Measurements from ENCODE around the gene LY6G6F.

DNA sequence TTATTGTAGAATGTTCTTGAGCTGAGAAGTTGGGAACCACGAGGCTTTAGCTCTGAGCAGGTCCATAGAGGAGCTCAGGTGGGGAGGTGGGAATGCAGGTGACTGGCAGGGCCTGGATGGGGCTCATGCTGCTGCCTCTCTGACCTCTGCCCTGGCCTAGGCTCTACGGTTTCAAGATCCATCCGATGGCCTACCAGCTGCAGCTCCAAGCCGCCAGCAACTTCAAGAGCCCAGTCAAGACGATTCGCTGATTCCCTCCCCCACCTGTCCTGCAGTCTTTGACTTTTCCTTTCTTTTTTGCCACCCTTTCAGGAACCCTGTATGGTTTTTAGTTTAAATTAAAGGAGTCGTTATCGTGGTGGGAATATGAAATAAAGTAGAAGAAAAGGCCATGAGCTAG, 37.0 kb upstream of the LY6G6F start, which contains the start of gene LY6G5B:
- TF ChIP-seq, protein P1, sequence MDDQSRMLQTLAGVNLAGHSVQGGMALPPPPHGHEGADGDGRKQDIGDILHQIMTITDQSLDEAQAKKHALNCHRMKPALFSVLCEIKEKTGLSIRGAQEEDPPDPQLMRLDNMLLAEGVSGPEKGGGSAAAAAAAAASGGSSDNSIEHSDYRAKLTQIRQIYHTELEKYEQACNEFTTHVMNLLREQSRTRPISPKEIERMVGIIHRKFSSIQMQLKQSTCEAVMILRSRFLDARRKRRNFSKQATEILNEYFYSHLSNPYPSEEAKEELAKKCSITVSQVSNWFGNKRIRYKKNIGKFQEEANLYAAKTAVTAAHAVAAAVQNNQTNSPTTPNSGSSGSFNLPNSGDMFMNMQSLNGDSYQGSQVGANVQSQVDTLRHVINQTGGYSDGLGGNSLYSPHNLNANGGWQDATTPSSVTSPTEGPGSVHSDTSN (IDR thresholded peaks at IDR 0.05): no peak
- TF ChIP-seq JUNB (IDR thresholded peaks at IDR 0.05) (no peak), CTCF (IDR thresholded peaks at IDR 0.05) (no peak), ELK1 (IDR thresholded peaks at IDR 0.05; ENCODE audit: low read depth, low read length) (no peak), GATA3 (IDR thresholded peaks at IDR 0.05; ENCODE audit: borderline replicate concordance) (no peak)
